HG02763 (cell line): Measurements from ENCODE around the gene GP2.
"Not testable (repeated sequence)": the region's sequence is repeated elsewhere in the genome, so short reads cannot be mapped to it uniquely, and the experiment has no call there.

ENCODE experiments used
- ATAC-seq: cut with Tn5 transposase; IDR thresholded peaks from one replicate; pipeline ENCODE4 v1.9.1; 2021; ENCODE audit warnings: mild to moderate bottlenecking, moderate library complexity; ENCODE audit not compliant: unreplicated experiment

Gene GP2

GRCh38 chr16:20326321-20326720 lies 992 bp downstream of the GP2 start:
- no peak for ATAC-seq

GRCh38 chr16:20325005-20325404 lies 2.3 kb downstream of the GP2 start:
- no peak for ATAC-seq

DNA sequence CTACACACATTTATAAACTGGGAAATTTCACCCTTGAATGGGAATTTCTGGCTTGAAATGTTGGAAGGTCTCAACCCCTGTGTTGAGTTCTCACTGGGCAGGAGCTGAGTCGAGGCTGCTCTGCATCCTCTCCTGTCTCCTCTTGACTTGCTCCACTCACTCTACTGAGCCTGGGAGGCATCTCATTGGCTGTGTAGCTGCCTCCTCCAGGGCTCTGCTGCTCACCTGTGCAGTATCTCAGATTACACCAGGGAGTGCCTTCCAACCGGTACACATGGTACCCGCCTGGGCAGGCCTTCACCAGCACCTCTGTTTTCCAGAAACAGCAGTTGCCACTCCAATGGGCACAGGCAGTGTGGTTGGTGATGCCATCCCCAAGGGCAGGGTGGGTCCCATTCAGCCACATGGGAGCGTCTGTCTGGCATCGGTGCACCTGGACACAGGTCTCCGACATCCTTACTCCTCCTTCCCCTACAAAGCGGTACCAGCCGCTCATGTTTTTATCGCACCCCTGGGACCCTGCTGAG lies 3.7 kb downstream of the GP2 start:
- no peak for ATAC-seq

GRCh38 chr16:20322696-20323095 lies 4.6 kb downstream of the GP2 start:
- ATAC-seq: no peak

- no peak for ATAC-seq
Observed at GRCh38 chr16:20321671-20322070, 5.6 kb downstream of the GP2 start.

- ATAC-seq: not testable (repeated sequence)
Observed at GRCh38 chr16:20321051-20321450, 6.3 kb downstream of the GP2 start.

DNA sequence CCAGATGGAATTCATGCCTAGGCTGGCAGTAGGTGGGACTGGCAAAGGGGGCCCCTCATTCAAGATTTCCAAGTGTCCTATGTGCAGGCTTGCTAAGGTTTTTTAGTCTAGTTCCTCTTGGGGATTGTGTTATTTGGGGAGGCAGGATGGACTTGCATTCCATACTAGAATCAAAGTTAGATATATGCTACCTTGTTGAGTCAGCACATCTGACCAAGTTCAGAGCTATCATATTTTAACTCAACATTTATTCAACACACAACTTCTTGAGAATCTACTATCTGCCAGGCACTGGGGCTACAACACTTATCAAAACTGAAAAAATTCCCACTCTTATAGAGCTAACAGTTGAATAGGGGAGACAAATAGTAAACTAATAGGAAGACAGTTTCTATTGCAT lies 6.7 kb downstream of the GP2 start:
- no peak for ATAC-seq

DNA sequence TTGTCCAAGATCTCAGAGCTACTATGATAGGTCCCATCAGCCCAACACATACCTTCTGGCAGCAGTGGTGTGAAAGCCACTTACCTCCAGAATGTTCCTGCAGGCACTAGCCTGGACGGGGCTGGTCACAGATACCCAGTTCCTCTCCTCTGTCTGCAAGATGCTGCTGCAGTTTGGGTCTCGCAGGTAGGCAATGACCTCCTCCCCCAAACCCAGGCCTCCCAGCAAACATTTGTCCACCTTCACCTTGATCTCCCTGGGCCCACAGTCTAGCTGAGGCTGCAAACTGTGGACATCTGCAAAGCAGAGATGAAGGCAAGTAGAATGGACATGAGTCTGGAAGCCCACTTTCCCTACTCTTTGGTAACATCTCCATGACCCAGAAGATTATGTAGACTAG lies 7.1 kb downstream of the GP2 start:
- no peak for ATAC-seq

DNA sequence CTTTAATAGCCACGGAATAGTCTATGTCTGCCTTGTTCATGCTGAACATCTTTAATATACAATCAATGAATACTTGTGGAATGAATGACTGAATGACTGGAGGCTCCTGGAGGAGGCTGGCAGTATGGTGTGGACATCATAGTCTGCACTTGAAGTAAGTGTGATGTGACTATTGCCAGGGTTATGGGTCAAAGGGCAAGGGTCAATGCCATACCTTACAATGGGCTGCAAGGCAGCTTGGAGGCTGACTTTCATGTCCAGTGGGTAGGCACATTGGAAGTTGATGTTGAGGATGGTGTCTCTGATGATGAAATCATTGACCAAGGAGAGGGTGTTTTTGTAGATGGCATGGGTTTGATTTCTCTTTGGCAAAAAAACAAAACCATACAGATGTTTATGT lies 7.9 kb downstream of the GP2 start:
- no peak for ATAC-seq

DNA sequence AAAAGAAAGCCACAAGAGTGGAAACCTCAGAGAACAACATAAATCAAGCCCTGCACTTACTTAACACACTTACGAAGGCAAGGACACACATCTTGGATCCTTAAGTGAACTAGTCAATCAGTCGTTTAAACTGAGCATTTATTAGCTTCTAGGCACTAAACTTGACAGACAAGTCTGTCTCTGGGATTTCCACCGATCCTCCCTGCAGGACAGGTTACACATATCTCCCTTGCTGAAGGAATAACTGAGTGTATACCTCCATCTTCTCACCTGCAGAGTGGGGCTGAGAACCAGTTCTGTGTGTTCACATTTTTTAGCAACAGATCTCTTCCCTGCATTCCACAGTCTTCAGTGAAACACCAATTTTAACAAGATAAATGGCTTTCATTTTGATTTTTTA lies 8.9 kb downstream of the GP2 start:
- ATAC-seq: no peak

- ATAC-seq: no peak
Observed at GRCh38 chr16:20318006-20318405, 9.3 kb downstream of the GP2 start.

GRCh38 chr16:20317117-20317516 lies 10.2 kb downstream of the GP2 start:
- no peak for ATAC-seq

GRCh38 chr16:20316715-20317114 lies 10.6 kb downstream of the GP2 start:
- ATAC-seq: no peak

- ATAC-seq: no peak
Observed at GRCh38 chr16:20315764-20316163, 11.5 kb downstream of the GP2 start.

GRCh38 chr16:20314575-20314974 lies 12.7 kb downstream of the GP2 start:
- no peak for ATAC-seq

DNA sequence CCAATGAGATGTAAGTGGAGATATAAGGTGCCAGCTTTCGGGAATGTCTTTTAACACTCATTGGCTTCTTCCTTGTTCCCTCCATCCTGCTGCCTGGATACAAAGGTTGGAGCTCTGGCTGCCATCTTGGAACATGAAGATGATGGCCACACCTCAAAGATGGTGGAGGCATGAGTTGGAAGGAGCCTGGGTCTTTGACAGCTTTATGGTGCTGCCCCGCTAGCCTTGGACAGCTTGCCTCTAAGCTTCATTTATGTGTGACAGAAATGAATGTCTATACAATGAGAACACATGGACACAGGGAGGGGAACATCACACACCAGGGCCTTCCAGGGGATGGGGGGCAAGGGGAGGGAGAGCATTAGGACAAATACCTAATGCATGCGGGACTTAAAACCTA lies 13.6 kb downstream of the GP2 start:
- ATAC-seq: no peak

- ATAC-seq: not testable (repeated sequence)
Observed at GRCh38 chr16:20312536-20313095, 14.7 kb downstream of the GP2 start.

DNA sequence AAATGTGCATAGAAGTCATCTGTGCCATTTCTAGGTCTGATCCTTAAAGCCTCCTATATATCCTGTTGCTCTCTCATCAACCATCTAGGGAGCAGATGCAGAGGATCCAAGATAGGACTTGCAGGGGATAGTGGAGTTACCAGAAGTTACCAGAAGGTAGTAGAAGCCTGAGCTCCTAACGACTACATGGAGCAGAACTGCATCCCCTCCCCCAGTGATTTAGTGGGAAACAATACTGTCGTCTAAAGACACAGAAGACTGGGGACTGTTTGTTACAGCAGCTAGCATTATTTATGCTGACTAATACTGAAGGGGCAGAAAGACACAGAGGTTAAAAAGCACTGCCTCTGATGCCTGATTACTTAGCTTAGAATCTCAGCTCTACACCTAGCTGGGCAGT lies 15.8 kb downstream of the GP2 start:
- ATAC-seq: no peak

DNA sequence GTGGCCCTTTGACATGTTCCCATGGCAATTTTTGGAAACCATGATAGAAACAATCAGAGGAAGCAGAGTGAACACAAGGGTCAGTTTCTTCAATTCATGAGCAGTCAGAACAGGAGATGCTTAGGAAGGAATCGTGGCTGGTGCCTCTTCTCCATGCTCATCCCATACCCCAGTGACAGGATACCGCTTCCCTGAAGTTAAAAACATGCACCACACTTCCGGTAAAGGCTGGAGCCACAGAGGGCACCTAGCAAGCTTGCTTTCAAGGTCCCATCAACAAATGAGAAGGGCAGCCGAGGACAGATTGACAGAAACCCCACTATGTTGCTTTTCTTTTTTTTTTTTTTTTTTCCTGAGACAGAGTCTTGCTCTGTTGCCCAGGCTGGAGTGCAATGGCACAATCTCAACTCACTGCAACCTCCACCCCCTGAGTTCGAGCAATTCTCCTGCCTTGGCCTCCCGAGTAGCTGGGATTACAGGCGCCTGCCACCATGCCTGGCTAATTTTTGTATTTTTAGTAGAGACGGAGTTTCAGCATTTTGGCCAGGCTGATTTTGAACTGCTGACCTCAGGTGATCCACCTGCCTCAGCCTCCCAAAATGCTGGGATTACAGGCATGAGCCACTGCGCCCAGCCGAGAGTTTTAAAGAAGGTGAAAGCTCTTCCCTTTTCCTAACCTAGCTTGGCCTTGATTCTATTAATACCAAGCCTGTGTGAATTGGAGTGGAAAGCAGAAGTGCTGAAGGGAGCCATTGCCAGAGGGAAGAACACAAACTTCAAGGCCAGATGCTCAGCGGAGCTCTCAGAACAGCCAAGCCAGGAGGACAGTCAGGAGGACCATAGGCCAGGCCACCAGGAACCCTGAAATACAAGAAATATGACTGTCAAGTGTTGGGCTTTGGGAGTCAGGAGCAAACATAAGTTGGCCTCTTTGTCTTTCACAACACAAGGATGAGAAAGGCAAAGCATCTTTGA lies 16.6 kb downstream of the GP2 start:
- ATAC-seq: no peak

DNA sequence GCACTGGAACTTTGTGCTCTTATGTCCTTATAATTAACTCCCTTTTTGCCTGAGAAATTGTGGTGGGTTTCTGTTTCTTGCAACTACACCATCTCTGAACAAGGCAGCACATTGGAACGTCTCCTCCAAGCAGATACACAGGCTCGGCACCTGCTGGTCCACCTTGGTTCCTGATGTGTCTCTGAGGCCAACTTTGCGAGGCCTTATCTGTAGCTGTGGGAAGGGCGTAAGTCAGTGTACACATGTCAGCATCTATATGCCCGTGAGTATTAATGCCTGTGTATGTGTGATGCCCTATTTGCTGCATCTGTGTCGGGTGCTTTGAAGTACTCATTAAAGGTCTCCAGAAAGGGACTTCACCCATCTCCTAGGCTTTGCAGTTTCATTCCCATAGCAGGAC lies 17.5 kb downstream of the GP2 start:
- no peak for ATAC-seq

GRCh38 chr16:20308801-20309590 lies 18.3 kb downstream of the GP2 start:
- ATAC-seq: no peak
